T-helper 1 cell treated with Interleukin-12 subunit alpha and Interleukin-12 subunit beta and Interleukin-4 antibody, amounts not matched to agents 30 μg/mL and 1 μg/mL, for 36 hours (primary cell): ENCODE data around the gene LPAR1.

Experiments used
- H3K27ac Mint-ChIP-seq: one replicate; pipeline ENCODE4 v1.8.0; 2021; ENCODE audit warnings: mild to moderate bottlenecking, mixed read lengths
- H3K27me3 Mint-ChIP-seq: one replicate; pipeline ENCODE4 v1.8.0; 2021; ENCODE audit warnings: low read depth, mixed read lengths
- H3K36me3 Mint-ChIP-seq: one replicate; pipeline ENCODE4 v1.8.0; 2021; ENCODE audit warnings: low read depth, mixed read lengths
- H3K4me1 Mint-ChIP-seq: one replicate; pipeline ENCODE4 v1.8.0; 2021; ENCODE audit warnings: low read depth, mixed read lengths
- H3K4me3 Mint-ChIP-seq: one replicate; pipeline ENCODE4 v1.8.0; 2021; ENCODE audit warnings: mild to moderate bottlenecking, moderate library complexity, mixed read lengths
- H3K9me3 Mint-ChIP-seq: one replicate; pipeline ENCODE4 v1.8.0; 2021; ENCODE audit warnings: mixed read lengths

The LPAR1 gene

DNA sequence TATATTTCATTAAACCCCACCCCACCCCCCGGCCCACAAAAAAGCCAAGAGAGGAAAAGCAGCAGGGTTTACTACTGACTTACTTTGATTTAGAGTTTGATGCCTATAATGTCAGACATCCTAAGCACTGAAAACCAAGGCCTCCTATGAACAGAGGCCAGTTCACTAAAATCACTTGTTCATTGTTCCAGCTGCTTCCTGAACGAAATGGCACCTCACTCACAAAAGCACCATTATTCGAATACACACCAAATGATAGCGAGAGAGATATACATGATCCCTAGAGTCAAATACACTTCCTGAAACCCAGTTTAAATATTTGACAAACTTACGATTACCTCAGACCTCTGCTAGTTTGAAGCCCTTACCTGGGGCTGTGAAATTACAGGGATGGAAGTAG, 66.6 kb downstream of the LPAR1 start:
- Mint-ChIP-seq H3K4me1 (no peaks in the 10 kb centered on the region), H3K4me3 (no peak overlapping the region), H3K36me3 (no peaks in the 10 kb centered on the region), H3K9me3 (no peaks in the 10 kb centered on the region), H3K27ac (no peak overlapping the region), H3K27me3 (no peaks in the 10 kb centered on the region)

GRCh38 chr9:110971234-110971633, 67.0 kb downstream of the LPAR1 start:
- H3K27ac Mint-ChIP-seq: no peak overlapping the region
- H3K27me3 Mint-ChIP-seq: no peaks in the 10 kb centered on the region
- H3K4me3 Mint-ChIP-seq: no peak overlapping the region
- H3K36me3 Mint-ChIP-seq: no peaks in the 10 kb centered on the region
- no peaks in the 10 kb centered on the region for H3K4me1 Mint-ChIP-seq
- no peaks in the 10 kb centered on the region for H3K9me3 Mint-ChIP-seq

DNA sequence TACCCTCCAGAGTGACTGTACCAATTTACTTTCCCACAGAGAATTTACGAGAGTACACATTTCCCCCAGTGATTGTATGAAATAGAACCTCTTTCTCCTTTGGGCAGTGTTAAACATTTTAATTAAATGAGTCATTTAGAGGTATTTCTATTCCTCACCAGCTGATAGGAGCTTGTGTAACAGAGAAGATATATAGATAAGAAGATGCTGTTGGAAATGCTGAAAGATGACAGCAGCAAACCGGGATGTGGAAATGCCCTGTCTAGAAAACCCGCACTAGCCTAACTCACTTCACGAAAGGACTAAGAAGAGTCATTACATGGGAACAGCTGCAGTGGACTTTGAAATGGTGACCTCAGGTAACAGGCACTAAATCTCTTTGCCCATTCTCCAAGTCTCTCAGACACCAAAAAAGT, 68.3 kb downstream of the LPAR1 start:
- Mint-ChIP-seq H3K27me3 (no peaks in the 10 kb centered on the region), H3K36me3 (no peaks in the 10 kb centered on the region), H3K4me3 (no peak overlapping the region), H3K4me1 (no peaks in the 10 kb centered on the region), H3K27ac (no peak overlapping the region), H3K9me3 (no peaks in the 10 kb centered on the region)

DNA sequence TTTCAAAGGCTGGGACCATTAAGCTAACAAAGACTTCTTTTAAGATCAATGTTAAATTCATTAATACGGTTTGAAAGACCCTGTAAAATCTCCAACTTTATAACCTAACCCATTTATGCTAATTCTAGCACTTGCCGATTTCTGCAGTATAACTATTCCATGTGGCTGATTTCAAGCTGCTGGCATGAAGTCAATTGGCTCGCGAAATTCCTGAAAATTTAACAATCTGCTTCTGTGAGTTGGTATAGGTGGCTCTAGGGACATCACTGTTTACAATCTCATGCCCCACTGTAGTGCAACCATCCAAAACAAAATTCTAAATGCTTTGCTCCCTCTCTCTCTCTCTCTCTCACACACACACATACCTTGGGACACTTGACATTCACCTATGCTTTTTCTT, 70.2 kb downstream of the LPAR1 start:
- H3K4me3 Mint-ChIP-seq: no peak overlapping the region

GRCh38 chr9:110967196-110967595, 71.1 kb downstream of the LPAR1 start:
- H3K36me3 Mint-ChIP-seq: no peaks in the 10 kb centered on the region
- no peak overlapping the region for H3K27ac Mint-ChIP-seq

More for the DNA sequence above, 70.2 kb downstream of the LPAR1 start:
- Mint-ChIP-seq H3K27ac (no peak overlapping the region), H3K36me3 (no peaks in the 10 kb centered on the region), H3K27me3 (no peaks in the 10 kb centered on the region), H3K9me3 (no peaks in the 10 kb centered on the region), H3K4me1 (no peaks in the 10 kb centered on the region)

GRCh38 chr9:110960288-110960687, 78.0 kb downstream of the LPAR1 start:
- H3K36me3 Mint-ChIP-seq: no peaks in the 10 kb centered on the region
- no peaks in the 10 kb centered on the region for H3K27me3 Mint-ChIP-seq
- H3K4me3 Mint-ChIP-seq: no peak overlapping the region
- H3K27ac Mint-ChIP-seq: no peak overlapping the region
- peaks cover 24% of the 10 kb centered on the region for H3K9me3 Mint-ChIP-seq
- H3K4me1 Mint-ChIP-seq: no peaks in the 10 kb centered on the region

More at GRCh38 chr9:110967196-110967595, 71.1 kb downstream of the LPAR1 start:
- no peak overlapping the region for H3K4me3 Mint-ChIP-seq
- no peaks in the 10 kb centered on the region for H3K27me3 Mint-ChIP-seq
- no peaks in the 10 kb centered on the region for H3K4me1 Mint-ChIP-seq
- H3K9me3 Mint-ChIP-seq: peaks cover under 1% of the 10 kb centered on the region

GRCh38 chr9:110958847-110959246, 79.4 kb downstream of the LPAR1 start:
- H3K36me3 Mint-ChIP-seq: no peaks in the 10 kb centered on the region

GRCh38 chr9:110954822-110955291, 83.4 kb downstream of the LPAR1 start:
- H3K27me3 Mint-ChIP-seq: no peaks in the 10 kb centered on the region
- H3K4me3 Mint-ChIP-seq: no peak overlapping the region
- no peaks in the 10 kb centered on the region for H3K4me1 Mint-ChIP-seq
- H3K36me3 Mint-ChIP-seq: no peaks in the 10 kb centered on the region
- peaks cover 40% of the 10 kb centered on the region for H3K9me3 Mint-ChIP-seq
- no peak overlapping the region for H3K27ac Mint-ChIP-seq

More at GRCh38 chr9:110958847-110959246, 79.4 kb downstream of the LPAR1 start:
- no peaks in the 10 kb centered on the region for H3K4me1 Mint-ChIP-seq
- H3K4me3 Mint-ChIP-seq: no peak overlapping the region
- no peak overlapping the region for H3K27ac Mint-ChIP-seq
- no peaks in the 10 kb centered on the region for H3K27me3 Mint-ChIP-seq
- peaks cover 36% of the 10 kb centered on the region for H3K9me3 Mint-ChIP-seq

DNA sequence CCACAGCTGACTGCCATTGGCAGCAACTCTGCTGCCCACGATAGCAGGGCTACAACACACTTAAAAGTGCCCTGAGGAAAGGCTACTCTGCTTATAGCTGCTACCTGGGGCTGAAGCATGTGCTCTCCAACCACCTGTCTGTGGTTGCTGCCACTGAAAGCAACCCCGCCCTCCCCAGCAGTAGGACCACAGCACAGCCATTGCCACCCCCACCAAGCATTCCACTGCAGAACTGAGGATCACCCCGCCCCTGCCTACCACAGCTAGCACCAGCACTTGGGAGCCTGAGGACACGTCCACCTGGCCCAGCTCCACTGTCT, 85.8 kb downstream of the LPAR1 start:
- Mint-ChIP-seq H3K4me3 (no peak overlapping the region), H3K27ac (no peak overlapping the region), H3K4me1 (no peaks in the 10 kb centered on the region), H3K9me3 (peaks cover 25% of the 10 kb centered on the region), H3K36me3 (no peaks in the 10 kb centered on the region), H3K27me3 (no peaks in the 10 kb centered on the region)

- Mint-ChIP-seq H3K36me3 (no peaks in the 10 kb centered on the region), H3K9me3 (peaks cover 25% of the 10 kb centered on the region), H3K4me1 (no peaks in the 10 kb centered on the region), H3K4me3 (no peak overlapping the region), H3K27ac (no peak overlapping the region), H3K27me3 (no peaks in the 10 kb centered on the region)
Measured at GRCh38 chr9:110951805-110952539, 86.3 kb downstream of the LPAR1 start.

GRCh38 chr9:110950041-110950645, 88.1 kb downstream of the LPAR1 start:
- no peaks in the 10 kb centered on the region for H3K36me3 Mint-ChIP-seq
- no peak overlapping the region for H3K4me3 Mint-ChIP-seq
- H3K4me1 Mint-ChIP-seq: no peaks in the 10 kb centered on the region
- H3K27ac Mint-ChIP-seq: no peak overlapping the region
- H3K9me3 Mint-ChIP-seq: peaks cover 19% of the 10 kb centered on the region
- no peaks in the 10 kb centered on the region for H3K27me3 Mint-ChIP-seq

- Mint-ChIP-seq H3K27ac (no peak overlapping the region), H3K9me3 (peaks cover 10% of the 10 kb centered on the region), H3K4me3 (no peak overlapping the region), H3K36me3 (no peaks in the 10 kb centered on the region), H3K27me3 (no peaks in the 10 kb centered on the region), H3K4me1 (no peaks in the 10 kb centered on the region)
Measured at GRCh38 chr9:110949081-110949480, 89.2 kb downstream of the LPAR1 start.

GRCh38 chr9:110947491-110948044, 90.7 kb downstream of the LPAR1 start:
- Mint-ChIP-seq H3K36me3 (no peaks in the 10 kb centered on the region), H3K4me3 (no peak overlapping the region), H3K9me3 (no peaks in the 10 kb centered on the region), H3K4me1 (no peaks in the 10 kb centered on the region), H3K27ac (no peak overlapping the region), H3K27me3 (no peaks in the 10 kb centered on the region)

DNA sequence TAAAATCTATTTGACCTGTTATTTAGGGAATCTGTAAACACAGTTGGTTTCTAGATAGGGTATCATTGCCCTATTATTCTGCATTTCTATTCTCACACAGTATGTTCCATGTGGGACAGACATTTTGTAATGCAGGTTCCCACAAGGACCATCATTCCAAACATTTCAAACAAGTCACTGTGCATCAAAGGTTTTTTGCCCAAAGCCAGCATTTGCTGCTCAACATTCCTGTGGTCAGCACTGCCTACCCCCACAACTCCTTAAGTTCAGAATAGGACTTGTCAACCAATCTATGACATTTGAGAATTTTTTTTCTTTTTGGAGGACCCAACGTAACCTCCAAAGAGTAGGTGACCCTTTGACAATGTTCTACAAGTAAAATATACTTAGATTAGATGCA, 95.7 kb downstream of the LPAR1 start:
- Mint-ChIP-seq H3K4me1 (no peaks in the 10 kb centered on the region), H3K9me3 (peaks cover 10% of the 10 kb centered on the region), H3K27ac (no peak overlapping the region), H3K27me3 (no peaks in the 10 kb centered on the region), H3K36me3 (no peaks in the 10 kb centered on the region), H3K4me3 (no peak overlapping the region)

DNA sequence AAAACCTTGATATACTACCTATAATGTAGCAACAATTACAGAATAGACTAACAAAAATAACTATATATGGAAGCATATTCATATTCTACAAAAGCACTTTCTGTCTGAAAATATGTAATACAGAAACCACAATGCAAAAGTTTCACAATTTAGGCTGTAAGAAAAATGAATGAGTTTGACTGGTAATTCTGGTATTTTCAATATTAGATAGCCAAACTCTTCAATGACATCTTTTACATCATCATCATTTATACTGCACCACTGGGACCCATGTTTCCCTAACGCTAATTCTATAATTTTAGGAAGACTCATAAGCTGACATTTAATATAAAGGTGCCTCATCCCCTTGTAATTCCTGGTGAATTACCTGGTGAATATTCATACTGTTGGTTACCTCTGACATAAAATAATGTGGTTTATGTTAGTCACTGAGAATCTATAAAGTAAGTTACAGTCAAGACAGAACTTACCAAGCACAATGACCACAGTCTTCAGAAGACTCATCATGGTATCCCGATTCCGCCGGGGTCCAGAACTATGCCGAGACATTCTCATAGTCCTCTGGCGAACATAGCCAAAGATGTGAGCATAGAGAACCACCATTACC, 97.2 kb downstream of the LPAR1 start:
- Mint-ChIP-seq H3K27me3 (no peaks in the 10 kb centered on the region), H3K36me3 (no peaks in the 10 kb centered on the region), H3K4me3 (no peak overlapping the region), H3K4me1 (no peaks in the 10 kb centered on the region), H3K27ac (no peak overlapping the region), H3K9me3 (peaks cover 14% of the 10 kb centered on the region)
